HG03460 (cell line): ENCODE data around the gene NCOA5.
"Not testable (repeated sequence)": the region's sequence is repeated elsewhere in the genome, so short reads cannot be mapped to it uniquely, and the experiment has no call there.

Source experiments
- ATAC-seq: cut with Tn5 transposase; IDR thresholded peaks from one replicate; pipeline ENCODE4 v1.9.1; 2021; ENCODE audit not compliant: unreplicated experiment

Gene NCOA5

DNA sequence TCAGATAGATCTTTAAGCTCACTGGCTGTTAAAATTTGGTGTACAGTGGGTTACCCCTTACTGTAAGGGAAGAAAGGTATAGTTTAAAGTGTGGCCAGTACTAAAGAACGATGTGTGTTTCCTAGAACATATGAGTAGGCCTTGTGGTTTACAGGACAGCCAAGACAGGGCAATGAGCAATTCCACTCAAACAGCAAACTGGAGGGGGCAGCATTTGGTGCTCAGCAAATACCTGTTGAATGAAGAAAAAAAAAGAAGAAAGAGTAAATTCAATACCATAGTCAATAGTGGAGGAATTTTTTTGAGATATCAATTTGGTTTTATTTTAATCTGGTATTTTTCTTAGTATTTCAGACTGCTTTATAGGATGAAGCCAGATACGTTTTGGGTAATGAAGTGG is 3.8 kb upstream of the NCOA5 start:
- ATAC-seq, result no peak

DNA sequence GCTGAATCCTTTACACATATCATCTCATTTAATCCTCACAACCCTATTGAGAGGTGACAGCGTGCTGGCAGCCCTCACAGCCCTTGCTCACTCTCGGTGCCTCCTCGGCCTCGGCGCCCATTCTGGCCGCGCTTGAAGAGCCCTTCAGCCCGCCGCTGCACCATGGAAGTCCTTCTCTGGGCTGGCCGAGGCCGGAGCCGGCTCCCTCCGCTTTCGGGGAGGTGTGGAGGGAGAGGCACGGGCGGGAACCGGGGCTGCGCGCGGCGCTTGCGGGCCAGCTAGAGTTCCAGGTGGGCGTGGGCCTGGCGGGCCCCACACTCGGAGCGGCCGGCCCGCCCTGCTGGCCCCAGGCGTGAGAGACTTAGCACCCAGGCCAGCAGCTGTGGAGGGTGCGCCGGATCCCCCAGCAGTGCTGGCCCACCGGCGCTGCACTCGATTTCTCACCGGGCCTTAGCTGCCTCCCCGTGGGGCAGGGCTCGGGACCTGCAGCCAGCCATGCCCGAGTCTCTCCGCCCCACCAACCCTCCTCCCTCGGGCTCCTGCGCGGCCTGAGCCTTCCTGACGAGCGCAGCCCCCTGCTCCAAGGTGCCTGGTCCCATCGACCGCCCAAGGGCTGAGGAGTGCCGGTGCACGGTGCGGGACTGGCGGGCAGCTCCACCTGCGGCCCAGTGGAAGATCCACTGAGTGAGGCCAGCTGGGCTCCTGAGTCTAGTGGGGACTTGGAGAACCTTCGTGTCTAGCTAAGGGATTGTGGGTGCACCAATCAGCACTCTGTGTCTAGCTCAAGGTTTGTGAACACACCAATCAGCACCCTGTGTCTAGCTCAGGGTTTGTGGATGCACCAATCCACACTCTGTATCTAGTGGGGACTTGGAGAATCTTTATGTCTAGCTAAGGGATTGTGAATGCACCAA is 2.1 kb upstream of the NCOA5 start:
- ATAC-seq, result not testable (repeated sequence)

DNA sequence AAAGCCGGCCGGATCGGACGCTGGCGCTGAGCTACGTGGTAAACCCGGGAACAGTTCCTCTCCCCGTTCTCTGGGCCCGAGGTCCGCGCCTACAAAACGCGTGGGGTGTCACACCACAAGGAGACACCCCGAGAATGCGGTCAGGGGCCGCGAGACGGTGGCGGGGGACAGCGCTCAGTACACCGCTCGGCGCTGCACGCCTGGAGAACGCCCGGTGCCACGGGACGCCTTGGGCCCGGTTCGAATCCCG is 670 bp downstream of the NCOA5 start:
- peak; percentile 19 for ATAC-seq

DNA sequence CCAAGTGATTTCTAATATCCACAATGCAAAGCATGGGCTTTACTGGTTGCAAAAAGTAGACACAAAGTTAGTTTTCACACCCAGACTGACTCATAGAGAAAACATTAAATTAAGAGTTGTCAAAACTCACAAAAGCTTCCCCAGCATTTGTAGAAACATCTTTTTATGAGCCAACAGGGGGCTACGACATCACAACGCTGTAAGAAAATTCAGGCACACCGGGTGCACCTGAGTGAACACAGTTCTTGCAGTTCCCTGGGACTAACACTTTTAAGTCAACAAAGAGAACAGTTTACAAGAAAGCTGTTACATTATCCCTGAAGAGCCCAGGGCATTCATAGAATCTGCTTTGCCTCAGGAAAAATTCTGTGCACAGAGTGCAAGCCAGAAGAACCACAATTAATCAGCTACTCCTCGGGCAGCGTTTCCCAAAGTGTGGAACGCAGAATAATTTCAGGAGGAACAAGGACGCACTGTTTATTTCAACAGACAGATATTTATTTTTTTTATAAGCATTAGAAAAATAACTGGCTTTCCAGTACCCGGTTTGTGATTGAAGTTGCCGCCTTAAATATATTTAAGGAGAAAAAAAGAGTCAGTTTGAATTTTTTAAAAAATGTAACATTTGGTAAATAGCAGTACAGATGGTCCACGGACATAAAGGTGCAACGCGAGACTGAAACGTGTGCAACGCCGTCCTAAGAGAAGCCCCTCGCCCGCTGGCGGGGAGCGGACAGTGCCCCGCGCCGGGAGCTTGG is 1.2 kb downstream of the NCOA5 start:
- no peak for ATAC-seq

DNA sequence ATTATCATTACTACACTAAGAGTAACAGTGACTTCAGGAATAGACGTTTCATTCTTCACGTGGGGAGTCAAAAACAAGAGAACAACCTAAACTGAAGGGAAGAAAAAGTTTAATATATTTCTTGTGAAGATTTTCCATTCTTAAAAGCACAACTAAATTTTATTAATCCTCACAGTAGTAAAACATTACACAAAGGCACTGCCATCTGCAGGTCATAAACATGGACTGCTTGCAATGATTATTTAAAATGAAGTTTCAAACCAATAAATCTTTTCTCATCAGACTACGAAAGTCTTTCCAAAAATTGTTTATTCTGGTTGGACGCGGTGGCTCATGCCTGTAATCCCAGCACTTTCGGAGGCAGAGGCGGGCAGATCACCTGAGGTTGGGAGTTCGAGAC is 2.6 kb downstream of the NCOA5 start:
- ATAC-seq, result no peak

DNA sequence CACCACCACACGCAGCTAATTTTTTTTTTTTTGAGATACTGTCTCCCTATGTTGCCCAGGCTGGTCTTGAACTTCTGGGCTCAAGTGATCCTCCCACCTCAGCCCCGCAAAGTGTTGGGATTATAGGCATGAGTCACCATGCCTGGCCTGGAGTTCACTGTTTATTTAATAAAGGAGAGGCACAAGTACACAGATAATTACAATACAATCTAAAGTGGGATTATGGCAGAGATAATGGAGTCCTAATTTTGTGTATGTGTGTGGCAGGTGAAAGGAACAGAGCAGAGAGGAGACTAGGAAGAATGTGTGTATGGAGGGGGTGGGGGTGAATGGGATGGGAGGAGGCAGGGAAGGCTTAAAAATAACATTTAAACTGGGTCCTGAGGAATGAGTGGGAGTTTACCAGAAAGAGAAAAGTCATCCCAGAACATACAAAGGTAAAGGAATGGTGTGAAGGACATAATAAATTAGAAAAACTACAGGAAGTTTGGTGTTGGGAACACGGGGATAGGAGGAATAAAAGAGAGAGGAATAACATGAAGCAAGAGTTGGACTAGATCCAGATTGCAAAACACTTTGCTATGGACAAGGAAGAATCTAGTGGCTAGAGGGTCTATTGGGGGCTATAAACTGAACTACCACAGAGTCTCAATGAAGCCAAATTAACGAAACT is 4.4 kb downstream of the NCOA5 start:
- ATAC-seq, result no peak

DNA sequence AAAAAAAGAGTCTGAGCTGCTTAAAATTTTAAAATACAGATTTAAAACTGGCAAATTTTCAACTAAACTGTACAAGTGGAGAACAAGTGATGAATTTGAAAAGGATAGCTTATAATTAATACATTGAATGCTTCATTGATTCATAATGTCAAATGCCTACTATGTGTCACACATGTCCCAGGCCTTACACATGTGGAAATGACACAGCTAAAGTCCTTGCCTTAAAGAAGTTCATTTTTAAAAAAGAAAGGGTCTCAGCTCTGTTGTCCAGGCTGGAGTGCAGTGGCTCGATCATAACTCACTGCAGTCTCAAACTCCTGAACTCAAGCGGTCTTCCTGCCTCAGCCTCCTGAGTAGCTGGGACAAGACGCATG is 5.0 kb downstream of the NCOA5 start:
- ATAC-seq, result no peak

DNA sequence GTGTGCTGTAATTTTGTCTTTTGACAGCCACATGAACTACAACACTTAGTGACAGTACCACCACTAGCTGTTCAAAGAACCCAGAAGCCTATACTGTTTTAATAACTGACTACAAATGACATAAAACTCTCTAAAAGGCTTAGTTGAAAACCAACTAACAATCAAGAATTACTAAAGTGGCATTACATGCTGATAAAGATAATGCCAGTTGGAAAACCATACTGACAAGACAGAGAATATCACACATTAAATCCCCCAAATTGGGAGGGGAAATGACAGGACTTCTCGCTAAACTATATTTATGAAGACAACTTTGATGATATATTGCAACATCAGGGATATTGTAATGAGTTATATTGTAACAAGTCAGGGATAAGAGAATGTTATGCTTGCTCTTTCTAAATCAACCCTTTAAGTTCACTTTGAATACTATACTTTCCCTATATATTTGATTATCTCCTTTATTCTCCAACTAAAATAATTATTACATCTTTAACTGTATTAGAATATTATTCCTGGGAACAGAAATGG is 6.2 kb downstream of the NCOA5 start:
- no peak for ATAC-seq

DNA sequence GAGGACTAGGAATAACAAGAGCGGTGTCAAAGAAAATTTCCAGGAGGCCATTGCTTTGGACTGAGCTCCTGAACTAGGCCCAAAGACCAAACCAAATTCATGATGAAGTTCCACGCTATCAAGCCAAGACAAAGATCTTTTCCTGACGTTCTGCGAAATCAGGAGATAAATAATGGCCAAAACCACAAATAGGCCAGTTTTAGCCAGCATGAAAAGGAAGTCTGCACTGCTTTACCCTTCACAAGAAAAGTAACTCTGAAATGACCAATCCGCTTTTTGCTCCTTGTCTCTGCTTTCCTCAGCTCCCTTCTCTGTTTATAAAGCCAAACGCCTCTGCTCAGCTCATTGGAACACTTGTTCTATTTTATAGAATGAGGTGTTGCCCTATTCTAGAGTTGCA is 6.7 kb downstream of the NCOA5 start:
- ATAC-seq, result no peak

DNA sequence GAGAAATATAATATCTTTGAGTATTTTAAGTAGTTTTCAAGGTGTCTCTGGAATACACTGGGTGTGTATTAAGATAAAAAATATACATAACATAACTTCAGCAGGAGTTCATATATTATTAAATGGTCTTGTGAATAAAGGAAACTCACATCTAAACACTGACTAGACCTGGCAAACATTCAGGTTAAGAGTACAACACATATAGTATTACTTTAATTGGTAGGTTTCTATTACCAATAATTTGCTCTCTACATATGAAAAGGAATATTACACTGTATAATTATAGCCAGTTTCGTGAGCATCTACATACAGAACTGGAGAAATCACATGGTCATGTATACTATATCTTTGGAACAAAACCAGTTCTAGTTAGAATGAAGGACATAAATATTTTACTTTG is 8.7 kb downstream of the NCOA5 start:
- no peak for ATAC-seq

DNA sequence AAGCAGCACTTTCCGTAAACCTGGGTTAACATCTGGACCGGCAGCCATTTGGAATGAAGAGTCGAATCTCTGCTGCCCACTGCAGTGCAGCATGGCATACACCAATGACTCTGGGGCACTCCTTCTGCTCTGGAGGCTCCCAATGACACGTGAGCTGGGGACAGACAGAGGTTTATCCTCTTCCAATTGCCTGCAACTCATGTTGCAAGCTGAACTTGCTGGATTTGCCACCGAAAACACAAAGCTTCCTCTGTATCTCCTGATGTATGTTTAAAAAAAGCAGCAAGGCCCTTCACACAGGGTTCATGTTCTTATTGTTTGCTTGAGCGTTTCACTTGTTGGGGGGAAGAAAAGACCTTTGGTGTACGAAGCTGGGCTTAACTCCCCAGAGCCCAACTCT is 10.8 kb downstream of the NCOA5 start:
- no peak for ATAC-seq

DNA sequence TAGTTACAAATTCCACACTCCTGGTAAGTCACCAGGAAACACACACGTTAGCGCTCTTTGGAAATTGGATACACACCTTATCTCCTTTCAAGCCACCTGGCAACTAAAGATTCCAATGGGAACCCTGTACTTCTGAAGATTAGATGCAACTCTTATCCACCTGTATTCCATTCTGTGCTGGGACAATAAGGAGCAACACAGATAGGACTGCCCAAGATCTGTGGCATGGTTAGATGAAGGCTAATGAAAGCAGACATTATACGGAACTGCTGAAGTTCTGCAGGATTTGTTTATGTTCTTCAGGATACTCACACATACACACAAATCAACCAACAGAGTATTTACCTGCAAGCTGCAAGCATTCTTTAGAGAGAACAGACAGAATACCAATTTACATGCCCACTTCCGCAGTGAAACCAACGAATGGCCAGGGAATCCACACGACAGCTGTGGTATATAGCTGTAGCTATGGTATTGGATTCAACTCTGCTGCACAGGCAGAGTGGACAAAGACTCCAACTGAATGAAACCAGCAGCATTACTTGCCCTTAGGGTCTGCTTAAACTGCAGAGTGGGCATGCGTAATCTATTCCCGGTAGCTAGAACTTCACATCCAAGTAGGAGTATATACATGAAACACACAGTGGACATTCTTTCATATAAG is 12.0 kb downstream of the NCOA5 start:
- no peak for ATAC-seq

DNA sequence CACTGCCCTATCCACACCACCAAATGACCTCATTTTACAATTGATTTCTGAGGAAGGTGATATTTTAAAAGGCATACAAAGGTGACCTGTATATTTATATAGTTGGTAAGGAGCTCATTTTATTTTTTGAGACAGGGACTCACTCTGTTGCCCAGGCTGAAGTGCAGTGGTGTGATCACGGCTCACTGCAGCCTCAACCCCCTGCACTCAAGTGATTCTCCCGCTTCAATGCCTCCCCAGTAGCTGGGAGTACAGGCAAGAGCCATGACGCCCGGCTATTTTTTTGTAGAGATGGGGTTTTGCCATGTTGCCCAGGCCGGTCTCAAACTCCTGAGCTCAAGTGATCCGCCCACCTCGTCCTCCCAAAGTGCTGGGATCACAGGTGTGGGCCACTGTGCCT is 13.0 kb downstream of the NCOA5 start:
- no peak for ATAC-seq

DNA sequence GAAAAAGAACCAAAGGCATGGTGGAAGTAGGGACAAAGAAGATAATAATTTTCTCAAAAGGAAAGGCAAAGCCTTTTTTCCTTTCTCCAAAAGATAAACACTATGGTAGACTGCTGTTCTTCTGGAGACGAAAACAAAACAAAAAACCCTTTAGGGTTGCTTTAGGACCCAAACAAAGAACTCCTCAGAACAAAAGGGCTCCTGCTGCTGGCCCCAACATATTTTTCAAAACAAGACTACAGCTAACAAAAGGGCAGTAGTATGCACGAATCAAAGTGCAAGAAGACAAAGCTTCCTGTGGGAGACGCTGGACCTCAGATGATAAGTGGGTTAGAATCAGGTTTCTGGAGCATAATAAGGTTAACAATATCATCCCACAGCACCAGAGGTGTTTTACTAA is 15.8 kb downstream of the NCOA5 start:
- no peak for ATAC-seq

DNA sequence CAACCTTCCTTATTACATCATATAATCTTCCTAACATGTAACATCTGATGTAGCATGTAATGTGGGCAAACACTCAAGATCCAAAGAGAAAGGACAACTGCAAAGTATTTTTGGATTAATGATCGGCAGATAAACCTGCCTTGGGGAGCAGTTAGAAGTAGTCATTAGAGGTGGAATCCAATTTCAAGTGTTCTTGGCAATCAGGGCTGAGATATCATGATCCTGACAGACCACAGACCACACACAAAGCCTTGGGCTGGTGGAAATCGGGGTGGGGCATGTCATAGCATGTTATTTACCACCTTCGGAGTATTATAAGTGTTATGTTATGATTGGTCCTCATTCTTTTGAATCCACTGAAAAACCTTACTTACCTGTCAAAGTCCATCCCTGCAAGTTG is 16.3 kb downstream of the NCOA5 start:
- ATAC-seq, result no peak

DNA sequence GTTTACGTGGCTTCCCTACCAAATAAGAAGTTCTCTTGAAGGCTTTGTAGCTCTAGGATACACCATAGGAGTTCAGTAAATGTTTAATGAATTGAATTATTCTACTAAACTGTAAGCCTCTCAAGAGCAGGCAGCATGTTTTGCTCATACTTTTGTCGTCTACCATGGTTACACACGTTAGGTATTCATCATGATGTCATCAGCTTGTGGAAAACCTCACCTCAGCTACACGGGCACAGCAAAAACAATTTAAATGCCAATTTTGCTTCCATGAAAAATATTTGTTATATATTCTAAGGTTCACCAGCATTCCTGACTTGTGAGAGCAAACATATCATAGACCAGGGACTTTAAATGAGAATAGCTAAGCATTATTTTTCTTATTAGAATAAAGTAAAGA is 16.7 kb downstream of the NCOA5 start:
- no peak for ATAC-seq

DNA sequence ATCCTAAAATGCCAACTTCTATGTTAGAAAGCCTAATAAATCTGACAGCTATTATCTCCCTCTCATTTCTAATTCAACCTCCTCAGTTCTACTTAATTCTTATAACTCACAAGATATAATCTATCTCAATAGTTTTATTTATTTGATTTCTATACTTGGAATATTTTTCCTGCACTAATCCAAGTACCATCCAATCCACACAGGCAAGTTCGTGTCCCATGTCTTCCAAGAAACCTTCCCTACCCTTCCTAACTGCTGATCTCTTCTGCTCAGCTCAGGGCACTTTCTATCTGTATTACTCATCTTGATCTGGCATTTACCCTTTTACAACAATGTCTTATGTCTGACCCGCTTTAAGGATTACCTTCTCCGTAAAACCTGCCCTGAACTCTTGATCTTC is 18.2 kb downstream of the NCOA5 start:
- no peak for ATAC-seq

DNA sequence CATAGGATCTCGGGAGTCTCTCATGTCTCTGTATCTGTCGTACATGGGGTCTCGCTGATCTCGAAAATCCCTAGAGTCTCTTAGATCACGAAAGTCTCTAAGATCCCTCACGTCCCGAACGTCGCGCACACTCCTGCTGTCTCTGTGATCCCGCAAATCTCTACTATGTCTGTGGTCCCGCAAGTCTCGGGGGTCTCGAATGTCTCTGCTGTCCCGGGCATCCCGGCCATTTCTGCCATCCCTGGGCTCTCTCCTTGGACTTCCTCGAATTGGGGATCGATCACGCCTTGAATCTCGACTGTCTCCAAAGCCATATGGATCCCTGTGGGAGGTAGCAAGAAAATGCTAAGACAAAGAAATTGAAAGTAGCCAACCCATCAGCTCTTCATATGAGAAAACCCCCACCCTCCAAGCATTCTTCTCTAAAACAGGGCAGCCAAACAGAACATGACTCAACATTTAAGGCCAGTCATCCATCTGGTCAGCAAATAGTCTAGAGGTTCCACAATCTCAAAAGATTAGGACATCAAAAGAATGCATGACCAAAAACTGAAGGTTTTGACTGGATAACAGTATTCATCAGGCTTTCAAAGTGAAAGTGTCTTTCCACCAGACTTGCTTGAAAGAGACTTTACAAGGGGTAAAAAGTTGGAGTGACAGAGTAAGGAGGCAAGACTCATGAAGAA is 19.4 kb downstream of the NCOA5 start:
- ATAC-seq, result no peak

DNA sequence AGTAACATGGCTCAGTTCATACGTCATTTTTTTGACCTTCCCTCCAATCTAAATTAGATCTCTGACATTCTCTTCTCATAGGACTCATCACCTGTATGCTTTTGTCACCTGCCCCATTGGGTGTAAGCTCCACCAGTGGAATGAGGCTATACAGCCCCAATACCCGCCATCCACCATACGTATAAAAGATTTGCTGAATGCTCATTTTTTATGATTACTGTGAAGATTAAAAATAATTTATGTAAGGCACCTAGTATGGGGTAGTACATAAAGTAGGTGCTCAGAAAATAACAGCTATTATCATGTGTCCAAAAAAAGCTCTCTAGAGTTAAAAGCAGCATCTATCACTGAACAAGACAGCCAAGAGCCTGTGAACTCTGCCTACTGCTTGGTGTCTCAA is 24.1 kb downstream of the NCOA5 start:
- ATAC-seq, result no peak

DNA sequence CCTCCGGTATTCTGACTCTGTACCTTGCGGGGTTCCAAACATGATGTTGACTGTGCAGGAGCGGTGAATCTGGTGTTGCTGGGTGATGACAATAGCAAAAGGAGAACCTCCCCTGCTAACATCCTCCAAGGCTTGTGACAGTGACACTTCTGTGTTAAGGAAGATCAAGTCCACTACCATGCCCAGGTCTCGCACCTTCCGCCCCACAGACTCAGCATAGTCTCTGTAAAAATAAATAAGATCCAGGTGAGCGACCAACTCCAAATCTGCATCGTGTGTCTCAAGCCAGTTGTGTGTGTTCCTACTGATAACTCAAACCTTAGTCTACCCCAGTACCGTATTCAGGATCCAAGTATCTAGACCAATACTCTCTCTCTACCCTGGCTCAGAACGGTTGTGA is 24.8 kb downstream of the NCOA5 start:
- ATAC-seq, result no peak

DNA sequence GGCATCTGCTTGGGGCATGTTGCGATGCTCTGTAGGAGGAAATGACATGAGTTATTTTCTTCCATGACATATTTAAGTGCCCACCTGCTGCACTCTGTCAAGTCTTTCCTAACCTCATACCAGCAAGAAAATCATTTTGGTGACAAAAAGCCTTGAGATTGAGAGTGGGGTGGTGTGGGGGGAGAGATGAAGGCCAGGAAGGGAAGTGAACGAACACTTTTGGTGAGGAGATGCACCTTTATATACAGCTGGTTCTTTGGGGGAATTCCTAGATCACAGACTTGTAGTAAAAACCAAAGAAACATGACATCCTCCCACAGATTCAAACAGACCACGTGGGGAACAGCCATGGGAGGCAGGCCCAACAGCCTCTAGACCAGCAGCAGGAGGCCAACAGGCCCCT is 26.1 kb downstream of the NCOA5 start:
- no peak for ATAC-seq
